AG04449 (cell line): ENCODE measurements around the gene PRKG1.

Experiments used
- CTCF ChIA-PET: fragments of 350-600 bp; formaldehyde crosslinking; extraction: SDS; loops from one replicate; lab custom pipeline; 2021; ENCODE audit warnings: antibody characterized with exemption; lab: Yijun Ruan, JAX
- POLR2A ChIA-PET: fragments of 400-600, 350-600 bp; formaldehyde crosslinking; extraction: SDS; loops from one replicate; lab custom pipeline; 2020; ENCODE audit warnings: antibody characterized with exemption, inconsistent platforms; lab: Yijun Ruan, JAX
- DNase-seq: peaks from one replicate; pipeline ENCODE4 v3.0.0-alpha.2; 2010; ENCODE audit warnings: low read depth, low spot score
- H3K4me3 ChIP-seq: 2 replicates; pipeline ENCODE4 v1.5.1; 2011; ENCODE audit warnings: low read depth, mild to moderate bottlenecking, control low read depth, low read length
- CTCF ChIP-seq: IDR thresholded peaks from one replicate; pipeline ENCODE4 v1.5.1; 2011; ENCODE audit warnings: mild to moderate bottlenecking, moderate library complexity, low read length, control low read depth, inconsistent platforms; ENCODE audit not compliant: insufficient read depth; ENCODE audit errors: missing control alignments

PRKG1 gene

GRCh38 chr10:51239006-51239405, 164.7 kb downstream of the PRKG1 start:
- no peak for DNase-seq
- ChIA-PET POLR2A (no interaction called here), CTCF (no interaction called here)
- H3K4me3 ChIP-seq: no peak overlapping the region
- TF ChIP-seq CTCF: no peak

- TF ChIP-seq CTCF: no peak
- CTCF ChIA-PET: interaction anchor here (1.0 kb wide), 1 partner anchor 181 kb away, joined by 3 read pairs; no protein-coding TSS in a partner anchor
- POLR2A ChIA-PET: no interaction called here
- DNase-seq: no peak
- H3K4me3 ChIP-seq: no peak overlapping the region
Observed at GRCh38 chr10:51241461-51241860, 167.2 kb downstream of the PRKG1 start.

GRCh38 chr10:51242393-51242792, 168.1 kb downstream of the PRKG1 start:
- no peak for DNase-seq
- no peak overlapping the region for H3K4me3 ChIP-seq
- ChIA-PET POLR2A (no interaction called here), CTCF (no interaction called here)
- TF ChIP-seq CTCF: no peak

- CTCF ChIA-PET: no interaction called here
- DNase-seq: no peak
- POLR2A ChIA-PET: interaction anchor here (0.5 kb wide), 1 partner anchor 11 kb away, joined by 3 read pairs; no protein-coding TSS in a partner anchor
- no peak for TF ChIP-seq CTCF
- no peak overlapping the region for H3K4me3 ChIP-seq
Observed at GRCh38 chr10:51244309-51244708, 170.0 kb downstream of the PRKG1 start.

- ChIA-PET POLR2A (interaction anchor here (0.5 kb wide), 1 partner anchor 11 kb away, joined by 3 read pairs; no protein-coding TSS in a partner anchor), CTCF (no interaction called here)
- peak; percentile 89 for DNase-seq
- H3K4me3 ChIP-seq: no peak overlapping the region
- TF ChIP-seq CTCF: no peak
Observed at GRCh38 chr10:51244748-51245490, 170.6 kb downstream of the PRKG1 start.

- no peak for DNase-seq
- no peak for TF ChIP-seq CTCF
- no peak overlapping the region for H3K4me3 ChIP-seq
- CTCF ChIA-PET: interaction anchor here (0.6 to 0.8 kb wide), 2 partner anchors 12 to 65 kb away, joined by 3 read pairs; no protein-coding TSS in a partner anchor
- POLR2A ChIA-PET: no interaction called here
Observed at GRCh38 chr10:51246156-51246555, 171.9 kb downstream of the PRKG1 start.
